DMS 273 (cell line): ENCODE measurements around the gene KIF26B.
"Not testable (repeated sequence)": the region's sequence is repeated elsewhere in the genome, so short reads cannot be mapped to it uniquely, and the experiment has no call there.

Source experiments
- DNase-seq: peaks from one replicate; lab custom pipeline; 2025; ENCODE audit not compliant: unreplicated experiment; lab: John Stamatoyannopoulos, UW

KIF26B gene

DNA sequence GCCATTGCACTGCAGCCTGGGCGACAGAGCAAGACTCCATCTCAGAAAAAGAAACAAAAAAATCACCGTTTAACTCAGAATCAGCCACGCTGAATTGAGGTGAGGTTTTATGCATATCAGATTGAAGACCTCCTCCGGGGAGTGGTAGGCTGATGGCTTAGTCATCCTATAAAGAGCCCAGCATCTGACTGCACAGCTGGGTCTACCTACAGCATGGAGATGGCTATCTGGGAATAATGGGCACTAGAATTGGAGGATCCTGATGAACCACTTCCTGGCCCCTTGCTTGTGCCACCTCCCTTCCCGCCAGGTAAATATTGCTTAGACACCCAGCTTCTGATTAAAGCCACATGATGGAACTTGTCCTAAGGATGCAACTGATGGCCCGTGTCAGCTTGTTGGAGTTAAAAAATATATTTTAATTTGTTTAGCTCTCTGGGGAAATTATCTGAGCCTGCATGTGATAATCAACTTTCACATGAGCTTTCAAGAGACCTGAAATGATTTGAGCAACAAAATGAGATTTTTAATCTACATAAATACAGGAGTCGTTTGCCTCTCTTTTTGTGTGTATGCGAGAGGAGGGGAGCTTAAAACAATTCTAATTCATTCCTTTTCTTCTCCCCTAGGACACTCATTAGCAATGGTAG is 157.2 kb downstream of the KIF26B start:
- no peak for DNase-seq

DNA sequence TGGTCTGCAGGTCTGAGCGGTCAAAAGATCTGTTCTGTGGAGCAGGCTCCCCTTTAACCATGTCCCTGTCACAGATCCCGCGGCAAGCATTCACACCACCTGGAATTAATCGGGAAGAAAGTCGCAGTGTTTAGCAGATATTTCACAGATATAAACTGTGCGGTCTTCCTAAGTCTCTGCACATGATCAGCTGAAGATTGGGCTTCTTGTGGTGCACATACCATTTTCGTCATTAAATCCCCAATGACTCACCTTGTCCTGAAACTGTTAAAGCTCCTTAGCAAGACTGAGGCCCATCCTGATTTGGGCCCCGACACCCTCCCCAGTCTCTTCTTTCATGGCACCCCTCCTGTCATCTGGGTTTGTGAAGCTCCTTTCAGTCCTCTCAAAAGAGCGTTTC is 158.8 kb downstream of the KIF26B start:
- DNase-seq: no peak

DNA sequence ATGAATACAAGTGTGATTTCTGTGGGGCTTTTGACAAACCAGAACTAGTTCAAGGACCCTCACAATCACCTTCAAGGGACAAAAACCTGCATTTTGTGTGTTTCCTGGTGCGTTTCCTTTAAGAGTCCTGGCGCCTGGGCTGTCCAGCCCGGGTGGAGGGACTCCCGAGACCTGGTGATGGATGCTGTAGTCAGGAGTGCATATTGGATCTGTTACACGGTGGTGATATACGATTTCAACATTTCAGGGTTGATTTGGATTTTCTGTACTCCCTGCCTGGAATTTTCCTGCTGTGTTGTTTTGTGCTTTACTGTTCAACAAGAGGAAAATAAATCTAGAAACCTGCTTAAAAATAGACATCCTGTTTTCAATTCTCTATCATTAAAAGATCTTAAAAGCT is 162.0 kb downstream of the KIF26B start:
- DNase-seq: no peak

DNA sequence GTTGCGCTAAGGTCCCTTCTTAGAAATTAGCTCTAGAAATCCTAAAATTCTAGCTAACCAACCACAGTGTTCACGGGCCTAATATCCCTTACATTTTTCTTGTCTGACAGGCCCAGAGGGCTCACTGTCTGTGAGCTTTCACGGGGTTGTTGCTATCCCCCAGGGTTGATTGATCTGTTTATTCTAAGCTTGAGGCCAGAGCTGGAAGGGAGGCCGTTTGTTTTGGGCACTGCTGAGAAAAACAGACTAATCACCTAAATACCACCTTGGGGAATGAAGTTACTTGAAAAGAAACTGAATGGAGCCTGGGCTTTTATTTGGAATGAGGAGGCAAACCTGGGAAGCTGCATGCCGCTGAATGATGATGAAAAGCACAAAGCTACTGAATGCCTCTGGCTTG is 162.4 kb downstream of the KIF26B start:
- no peak for DNase-seq

DNA sequence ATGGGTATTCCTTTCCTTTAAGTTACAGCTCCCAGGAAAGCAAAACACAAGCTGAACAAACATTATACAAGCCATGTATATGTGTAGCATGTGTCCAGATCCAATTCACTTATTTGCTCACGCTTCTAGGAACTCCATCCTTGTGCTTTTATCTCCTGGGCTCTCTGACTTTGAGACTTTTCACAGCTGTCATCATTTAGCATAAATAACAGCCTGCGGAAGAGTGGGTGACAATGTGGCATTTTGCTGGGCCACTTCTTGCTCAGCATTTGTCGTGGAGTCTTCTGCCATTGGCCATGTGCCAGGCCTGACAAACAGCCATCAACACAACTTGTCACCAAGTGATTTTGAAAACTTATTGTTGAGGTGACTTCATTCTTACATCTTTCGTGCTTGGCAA is 164.3 kb downstream of the KIF26B start:
- no peak for DNase-seq

DNA sequence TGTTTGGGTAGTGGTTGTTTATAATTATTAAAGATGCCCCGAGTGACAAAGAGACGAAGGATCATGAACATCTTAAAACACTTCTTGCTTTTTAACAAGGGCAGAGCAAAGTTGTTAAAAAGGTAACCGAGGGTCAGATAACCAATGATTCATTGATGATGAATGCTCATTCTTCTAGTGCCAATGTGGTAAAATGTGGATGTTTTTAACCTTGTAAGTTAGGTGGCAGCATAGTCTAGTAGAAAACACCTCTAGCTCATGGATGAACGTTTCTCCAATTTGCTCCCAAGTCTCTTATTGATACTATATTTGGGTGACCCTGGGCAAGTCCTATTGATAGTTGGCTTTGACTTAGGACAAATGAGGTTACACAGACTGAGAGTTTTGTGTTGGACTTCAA is 167.9 kb downstream of the KIF26B start:
- DNase-seq: no peak

DNA sequence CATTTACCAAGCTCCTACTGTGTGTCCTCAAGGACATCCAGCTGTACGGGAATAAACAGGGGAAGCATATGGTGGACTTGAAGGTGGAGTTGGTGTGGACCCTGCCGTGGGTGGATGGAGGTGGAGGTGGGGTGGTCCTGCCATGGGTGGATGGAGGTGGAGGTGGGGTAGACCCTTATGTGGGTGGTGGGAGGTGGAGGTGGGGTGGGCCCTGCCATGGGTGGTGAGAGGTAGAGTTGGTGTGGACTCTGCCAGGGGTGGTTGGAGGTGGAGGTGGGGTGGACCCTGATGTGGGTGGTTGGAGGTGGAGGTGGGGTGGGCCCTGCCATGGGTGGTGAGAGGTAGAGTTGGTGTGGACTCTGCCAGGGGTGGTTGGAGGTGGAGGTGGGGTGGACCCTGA is 169.0 kb downstream of the KIF26B start:
- not testable (repeated sequence) for DNase-seq

DNA sequence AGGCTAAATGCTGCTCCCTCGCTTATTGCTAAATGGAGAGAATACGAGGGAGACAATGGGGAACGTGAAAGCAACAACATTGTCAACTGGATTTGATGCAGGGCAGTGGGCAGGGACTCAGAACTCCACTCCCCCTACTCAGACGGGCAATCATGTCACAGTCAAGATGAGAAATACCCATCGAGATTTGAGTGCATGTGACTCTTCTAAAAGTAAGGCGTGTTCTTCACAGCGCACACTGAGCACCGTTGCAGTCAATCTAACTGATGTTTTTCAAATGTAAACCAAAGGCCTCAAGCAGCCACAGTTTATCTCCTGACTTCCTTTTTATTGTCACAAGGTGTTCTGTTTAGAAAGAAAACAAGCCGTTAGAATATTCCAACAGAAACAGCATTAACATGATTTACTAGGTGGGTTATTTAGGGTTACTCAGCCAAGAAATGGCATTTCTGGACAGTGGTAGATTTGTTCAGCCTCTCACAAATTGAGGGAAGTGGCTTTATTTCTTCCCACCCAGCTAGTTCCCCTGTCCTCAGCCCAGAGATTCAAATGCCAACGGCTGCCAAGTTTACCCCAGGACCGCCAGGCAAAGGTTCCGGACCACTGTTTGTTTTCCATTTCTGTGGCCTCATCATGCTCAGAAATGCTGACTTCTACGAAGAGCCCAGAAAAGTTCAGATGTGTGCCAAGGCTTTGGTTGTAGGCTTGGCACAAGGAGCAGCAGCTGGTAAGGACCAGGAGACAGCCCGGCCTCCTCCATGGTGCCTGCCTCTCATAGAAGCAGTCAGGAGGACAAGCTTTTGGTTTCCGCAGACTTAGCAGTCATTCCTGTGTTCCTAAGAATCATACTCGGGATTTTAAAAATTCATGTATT is 171.4 kb downstream of the KIF26B start:
- DNase-seq: no peak

DNA sequence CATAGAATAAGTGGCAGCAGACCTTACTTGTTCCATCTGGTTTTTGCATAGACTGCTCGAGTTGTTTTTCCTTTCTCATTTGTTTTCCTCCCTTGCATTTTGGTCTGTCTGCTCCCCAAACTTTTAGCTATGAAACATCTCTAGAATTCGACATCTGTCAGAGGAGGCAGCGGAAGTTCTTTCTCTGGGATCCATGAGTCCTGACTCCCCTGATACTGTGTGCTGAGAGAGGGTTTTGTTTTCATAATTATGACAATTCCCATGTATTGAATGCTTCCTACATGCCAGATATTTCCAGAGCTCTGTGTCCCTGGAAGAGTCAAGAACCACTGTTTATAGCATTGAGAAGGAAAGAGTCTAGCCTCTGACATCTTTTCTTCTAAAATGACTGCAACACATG is 172.6 kb downstream of the KIF26B start:
- no peak for DNase-seq

DNA sequence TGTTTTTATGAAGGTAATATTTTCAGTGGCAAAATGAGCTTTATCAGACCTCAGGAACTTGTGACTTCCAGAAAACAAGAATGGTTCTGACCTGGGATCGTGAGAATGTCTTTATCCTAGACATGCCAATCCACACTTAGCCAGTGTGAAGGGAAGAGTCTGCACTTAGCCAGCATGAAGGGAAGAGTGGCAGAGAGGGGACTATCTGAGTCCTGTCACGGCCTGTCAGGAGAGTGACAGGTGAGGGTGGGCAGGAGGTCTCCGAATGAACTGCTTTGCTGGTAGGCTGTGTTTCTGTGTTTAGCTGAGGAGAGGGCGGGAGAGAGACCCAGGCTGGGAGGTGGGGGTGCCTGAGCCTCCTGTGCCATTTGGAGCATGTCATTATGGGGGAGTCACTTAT is 173.1 kb downstream of the KIF26B start:
- DNase-seq: no peak

DNA sequence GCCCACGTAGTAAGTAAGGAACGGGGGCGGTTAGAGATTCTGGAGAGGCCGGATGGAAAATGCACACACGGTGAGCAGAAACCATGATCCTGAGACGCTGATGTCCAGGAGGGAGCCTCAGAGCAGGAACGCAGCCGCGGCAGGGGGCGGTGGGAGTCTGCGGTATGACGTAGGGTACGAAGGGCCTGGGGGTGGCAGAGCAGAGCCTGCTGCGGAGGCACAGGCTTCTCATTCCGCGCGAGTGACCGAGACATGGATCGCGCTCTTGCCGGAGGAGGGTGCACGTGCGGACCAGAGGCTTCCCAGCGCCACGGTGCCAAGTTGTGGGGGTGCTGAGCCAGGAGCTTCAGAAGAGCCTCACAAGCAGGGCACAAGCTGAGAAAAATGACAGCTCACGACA is 176.2 kb downstream of the KIF26B start:
- no peak for DNase-seq

DNA sequence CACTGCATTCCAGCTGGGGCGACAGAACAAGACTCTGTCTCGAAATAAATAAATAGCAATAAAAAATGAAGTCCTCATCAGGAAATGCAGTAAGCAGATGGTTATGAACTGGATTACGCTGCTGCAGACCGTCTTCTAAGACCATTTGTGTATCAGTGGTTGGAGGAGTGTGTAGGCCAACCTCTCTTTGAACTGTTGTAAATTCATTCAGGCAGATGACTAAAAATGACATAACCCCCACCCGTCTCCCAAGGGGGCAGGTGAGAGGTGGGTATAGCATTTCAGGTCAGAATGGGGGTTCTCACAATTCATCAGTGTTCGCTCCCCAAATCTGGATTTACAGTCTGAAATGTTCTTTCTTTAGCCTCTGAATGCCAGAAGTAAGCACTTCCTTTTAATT is 177.3 kb downstream of the KIF26B start:
- DNase-seq: no peak

DNA sequence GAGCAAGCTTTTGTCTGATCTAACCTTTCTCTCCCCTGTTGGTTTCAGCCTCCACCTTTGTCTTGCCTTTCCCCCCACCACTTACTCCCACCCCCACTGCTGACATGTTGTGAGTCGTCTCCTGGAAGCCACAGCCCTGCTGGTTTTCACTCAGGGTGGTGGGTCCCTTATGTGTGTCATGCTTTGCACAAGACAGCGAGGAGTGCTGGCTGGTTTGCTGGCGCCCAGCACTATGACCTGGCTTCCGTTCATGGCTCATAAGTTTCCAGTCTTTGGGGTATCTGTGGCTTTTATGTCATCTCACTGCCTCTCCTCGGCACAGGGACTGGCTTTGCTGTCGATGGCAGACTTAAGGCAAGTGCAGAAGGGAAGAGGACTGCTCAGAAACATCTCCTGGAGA is 177.7 kb downstream of the KIF26B start:
- no peak for DNase-seq

DNA sequence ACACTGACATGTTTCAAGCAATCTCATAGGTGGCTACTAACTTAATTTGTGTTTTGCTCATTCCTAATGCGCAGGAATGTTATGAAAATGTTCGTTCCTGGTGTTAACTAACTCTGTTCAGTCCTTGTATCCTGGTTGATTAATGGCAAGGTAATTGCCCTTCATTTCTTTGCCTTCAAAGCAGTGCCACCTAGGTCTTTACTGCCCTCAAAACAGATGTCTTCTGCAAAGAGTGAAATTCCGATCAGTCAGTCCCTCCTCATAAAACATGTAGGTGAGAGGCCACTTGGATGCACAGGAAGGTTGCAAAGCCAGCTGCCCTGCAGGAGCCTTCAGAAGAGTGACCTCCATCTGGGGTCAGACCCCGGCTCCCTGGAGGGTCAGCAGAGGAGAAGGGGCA is 179.4 kb downstream of the KIF26B start:
- DNase-seq: no peak

DNA sequence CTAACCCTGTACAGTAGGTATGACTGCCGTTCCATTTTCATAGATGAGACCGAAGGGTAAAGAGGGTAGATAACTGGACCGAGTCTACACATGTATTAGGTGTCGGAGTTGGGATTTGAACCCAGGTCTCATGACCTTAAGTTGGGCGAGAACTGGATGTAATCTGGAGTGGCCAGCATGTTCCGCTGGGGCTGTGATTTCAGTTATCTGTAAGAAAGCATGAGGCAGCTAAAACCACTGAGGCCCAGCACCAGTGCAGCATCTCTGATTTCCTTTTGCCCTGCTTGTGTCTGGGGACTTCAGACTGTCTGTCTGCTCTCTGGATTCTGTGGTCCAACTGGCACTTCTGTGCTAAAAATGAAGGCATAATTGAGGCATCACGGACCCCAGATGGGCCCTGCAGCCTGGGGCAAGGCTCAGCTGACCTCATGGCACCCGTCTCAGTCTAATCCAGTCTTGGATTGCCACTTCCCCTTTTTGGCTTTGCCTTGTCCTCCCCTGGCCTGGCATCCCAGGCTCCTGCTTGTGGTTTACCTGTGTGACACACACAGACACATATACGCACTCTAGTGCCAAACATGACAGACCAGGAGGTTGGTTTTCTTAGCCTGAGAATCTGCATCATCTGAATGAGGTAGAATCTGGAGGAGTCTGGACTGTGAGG is 180.2 kb downstream of the KIF26B start:
- no peak for DNase-seq

DNA sequence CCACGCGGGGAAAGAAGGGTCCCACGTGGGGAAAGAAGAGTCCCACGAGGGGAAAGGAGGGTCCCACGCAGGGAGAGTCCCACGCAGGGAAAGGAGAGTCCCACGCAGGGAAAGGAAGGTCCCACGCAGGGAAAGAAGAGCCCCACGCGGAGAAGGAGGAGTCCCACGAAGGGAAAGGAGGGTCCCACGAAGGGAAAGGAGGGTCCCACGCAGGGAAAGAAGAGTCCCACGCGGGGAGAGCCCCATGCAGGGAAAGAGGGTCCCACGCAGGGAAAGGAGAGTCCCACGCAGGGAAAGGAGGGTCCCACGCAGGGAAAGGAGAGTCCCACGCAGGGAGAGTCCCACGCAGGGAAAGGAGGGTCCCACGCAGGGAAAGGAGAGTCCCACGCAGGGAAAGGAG is 180.9 kb downstream of the KIF26B start:
- DNase-seq: not testable (repeated sequence)

DNA sequence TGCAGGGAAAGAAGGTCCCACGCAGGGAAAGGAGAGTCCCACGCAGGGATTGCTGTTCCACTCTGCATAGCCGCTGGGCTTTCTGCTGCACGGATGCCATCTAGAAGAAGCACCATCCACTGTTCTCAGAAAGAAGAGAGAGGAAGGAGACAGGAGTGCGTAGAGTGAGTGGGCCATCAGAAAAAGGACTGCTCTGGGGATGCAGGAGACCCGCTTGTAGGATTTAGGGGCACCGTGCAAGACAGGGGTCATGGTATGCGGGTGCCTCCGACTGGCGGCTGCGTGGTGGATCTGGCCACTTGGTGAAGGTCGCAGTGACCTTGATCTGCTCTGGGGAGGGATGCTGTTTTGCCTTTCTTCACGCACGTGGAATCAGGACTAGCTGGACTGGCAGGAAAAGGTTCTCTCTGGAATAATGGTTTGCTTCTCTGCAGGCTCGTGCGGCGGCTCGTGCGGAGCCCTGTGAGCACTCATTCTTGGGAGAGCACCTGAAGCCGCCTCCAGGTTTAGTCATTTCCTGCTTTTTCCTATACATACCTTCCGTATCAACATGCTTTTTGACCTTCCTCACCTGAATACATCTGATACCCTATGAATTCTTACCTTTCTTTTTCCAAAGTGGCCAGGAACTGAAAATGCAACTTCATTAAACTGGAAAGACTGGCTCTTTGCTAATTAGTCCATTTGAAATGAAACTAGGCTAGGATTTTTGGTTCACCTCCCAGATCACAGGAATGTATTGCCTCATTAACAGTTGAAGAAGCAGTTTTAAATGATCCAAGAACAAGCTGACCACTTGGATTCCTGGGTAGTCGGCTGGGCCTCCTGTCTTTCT is 181.6 kb downstream of the KIF26B start:
- DNase-seq: no peak

DNA sequence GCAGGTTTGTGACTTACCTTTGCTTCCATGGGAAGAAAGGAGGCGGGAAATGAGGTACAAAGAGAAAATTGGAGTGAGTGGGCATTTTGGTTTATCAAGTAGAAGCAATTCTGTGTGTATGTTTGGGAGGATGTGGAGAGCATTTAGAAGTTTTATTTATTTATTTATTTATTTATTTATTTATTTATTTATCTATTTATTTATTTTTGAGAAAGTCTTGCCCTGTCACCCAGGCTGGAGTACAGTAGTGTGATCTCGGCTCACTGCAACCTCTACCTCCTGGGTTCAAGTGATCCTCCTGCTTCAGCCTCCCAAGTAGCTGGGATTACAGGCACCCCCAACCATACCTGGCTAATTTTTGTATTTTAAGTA is 182.2 kb downstream of the KIF26B start:
- not testable (repeated sequence) for DNase-seq

DNA sequence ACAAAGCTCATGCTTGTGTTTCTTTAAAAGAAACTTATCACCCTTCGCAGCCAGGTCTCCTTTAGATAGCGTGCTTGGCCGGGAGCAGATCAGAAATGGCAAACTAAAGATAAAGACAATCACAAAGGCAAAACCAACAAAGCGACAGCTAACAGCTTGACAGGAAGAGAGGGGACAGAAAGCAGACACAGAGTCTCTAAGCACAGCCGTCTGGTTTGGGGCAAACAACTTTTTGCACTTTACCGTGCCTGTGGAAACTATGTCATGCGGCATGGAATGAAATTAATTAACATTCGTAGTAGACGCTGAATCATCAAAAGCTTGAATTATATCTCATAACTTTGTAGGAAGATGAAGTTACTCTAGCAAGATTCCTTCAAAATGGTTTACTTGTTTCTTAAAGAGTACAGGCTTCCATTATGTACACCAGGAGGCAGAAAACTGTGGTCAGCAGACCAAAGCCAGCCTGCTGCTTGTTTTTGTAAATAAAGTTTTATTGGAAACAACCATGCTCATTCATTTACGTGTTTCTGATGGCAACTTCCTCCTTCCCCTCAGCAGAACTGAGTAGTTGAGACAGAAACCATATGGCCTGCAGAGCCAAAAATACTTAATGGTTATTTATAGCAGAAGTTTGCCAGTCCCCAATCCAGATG is 183.2 kb downstream of the KIF26B start:
- peak; percentile 19 for DNase-seq

DNA sequence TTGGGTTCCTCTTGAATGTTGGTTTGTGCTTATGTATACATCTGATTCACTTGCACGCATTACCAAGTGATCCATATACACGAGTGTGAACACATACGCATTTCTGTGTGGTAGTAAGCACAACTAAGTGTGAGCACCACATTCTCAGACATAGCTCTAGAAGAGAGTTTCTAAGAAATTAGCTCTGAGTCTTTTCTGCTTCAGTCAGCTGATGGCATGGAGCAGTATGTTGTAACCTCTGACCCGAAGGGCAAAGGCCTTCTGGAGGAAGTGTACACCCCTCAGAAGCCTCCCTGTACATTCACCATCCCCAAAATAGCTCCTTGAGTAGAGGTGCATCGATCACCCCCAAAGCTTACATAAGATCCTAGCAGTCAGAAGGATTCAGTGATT is 183.7 kb downstream of the KIF26B start:
- DNase-seq: no peak

DNA sequence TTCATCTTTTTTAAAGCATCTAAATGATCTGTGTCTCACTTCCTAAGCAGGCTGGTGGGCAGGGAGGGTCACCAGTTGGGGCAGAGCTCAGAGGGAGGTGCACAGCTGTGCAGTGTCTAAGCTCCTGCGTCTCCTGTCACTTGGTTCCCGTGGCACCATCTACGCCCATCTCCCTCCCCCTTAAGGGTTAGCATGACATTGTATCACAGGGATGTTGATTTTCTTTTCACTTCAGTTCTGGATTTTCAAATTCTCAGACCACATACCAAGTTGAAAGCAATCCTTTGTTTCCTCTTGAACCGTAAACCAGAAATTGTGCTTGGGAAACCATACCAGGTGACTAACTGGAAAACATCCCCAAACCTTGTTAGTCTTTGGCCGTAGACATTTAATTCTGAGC is 187.0 kb downstream of the KIF26B start:
- DNase-seq: no peak
